IPS-20b (cell line): ENCODE measurements around the gene UBE2U.

ENCODE experiments used
- H3K27ac ChIP-seq: one replicate; pipeline ENCODE4 v1.5.1; 2013; ENCODE audit warnings: low read length
- H3K27me3 ChIP-seq: 2 replicates; pipeline ENCODE4 v1.6.1; 2013; ENCODE audit warnings: mild to moderate bottlenecking, low read length, inconsistent platforms; ENCODE audit not compliant: insufficient read depth
- H3K36me3 ChIP-seq: 2 replicates; pipeline ENCODE4 v1.6.1; 2013; ENCODE audit warnings: low read depth, mild to moderate bottlenecking, inconsistent platforms, low read length, moderate library complexity; ENCODE audit not compliant: insufficient read depth
- H3K4me1 ChIP-seq: 2 replicates; pipeline ENCODE4 v1.6.1; 2013; ENCODE audit warnings: mild to moderate bottlenecking, control low read depth, inconsistent platforms, low read length, moderate library complexity; ENCODE audit not compliant: insufficient read depth
- H3K4me3 ChIP-seq: 2 replicates; pipeline ENCODE4 v1.5.1; 2013; ENCODE audit warnings: mild to moderate bottlenecking, low read length, inconsistent platforms
- H3K9ac ChIP-seq: 2 replicates; pipeline ENCODE4 v1.6.1; 2013; ENCODE audit warnings: low read depth, mild to moderate bottlenecking, inconsistent platforms, low read length, moderate library complexity
- H3K9me3 ChIP-seq: 2 replicates; pipeline ENCODE4 v1.6.1; 2013; ENCODE audit warnings: mild to moderate bottlenecking, low read depth, low read length, inconsistent platforms; ENCODE audit not compliant: insufficient read depth

Gene UBE2U

DNA sequence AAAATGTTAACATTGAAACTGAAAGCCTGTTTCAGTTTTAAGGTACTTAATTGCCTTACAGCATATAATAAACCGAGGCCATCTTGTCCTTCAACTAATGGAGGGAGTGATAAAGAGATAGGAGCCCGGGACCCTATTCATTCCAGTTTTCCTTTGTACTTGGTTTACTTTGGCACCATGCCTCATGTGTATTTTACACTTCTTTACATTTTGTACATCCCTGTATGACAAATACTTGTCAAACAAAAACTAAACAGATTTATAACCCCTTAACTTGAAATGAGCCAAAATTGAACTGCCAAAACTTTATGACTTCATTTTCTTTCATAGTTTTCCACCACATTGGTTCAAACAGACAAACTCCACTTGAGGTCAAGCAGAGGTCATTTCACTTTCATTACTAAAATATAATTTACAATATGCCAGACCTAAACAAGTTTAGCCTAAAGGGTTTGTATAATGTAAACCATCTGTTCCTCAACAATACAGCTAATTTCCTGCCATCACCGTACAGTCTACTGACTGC is 30.9 kb upstream of the UBE2U start:
- Histone ChIP-seq H3K4me1 (0 out of 2 replicates have a peak, but pooled peaks cover 2% of the 10 kb centered on the region), H3K9ac (no peak overlapping the region), H3K9me3 (peaks cover 6% of the 10 kb centered on the region; the same call in 1 of the 2 replicates), H3K27ac (no peak overlapping the region), H3K36me3 (peaks cover 42% of the 10 kb centered on the region), H3K27me3 (no peaks in the 10 kb centered on the region), H3K4me3 (no peak overlapping the region)

GRCh38 chr1:64173336-64173940 is 30.0 kb upstream of the UBE2U start:
- peaks cover 42% of the 10 kb centered on the region for H3K36me3 ChIP-seq
- H3K9ac ChIP-seq = no peak overlapping the region
- no peak overlapping the region for H3K27ac ChIP-seq
- no peak overlapping the region for H3K4me3 ChIP-seq
- H3K9me3 ChIP-seq = peaks cover 6% of the 10 kb centered on the region; the same call in 1 of the 2 replicates
- H3K4me1 ChIP-seq = 0 out of 2 replicates have a peak, but pooled peaks cover 2% of the 10 kb centered on the region
- H3K27me3 ChIP-seq = no peaks in the 10 kb centered on the region

GRCh38 chr1:64175639-64176038 is 27.8 kb upstream of the UBE2U start:
- Histone ChIP-seq H3K4me1 (0 out of 2 replicates have a peak, but pooled peaks cover 2% of the 10 kb centered on the region), H3K36me3 (peaks cover 46% of the 10 kb centered on the region), H3K4me3 (no peak overlapping the region), H3K27ac (no peak overlapping the region), H3K27me3 (no peaks in the 10 kb centered on the region), H3K9ac (no peak overlapping the region), H3K9me3 (no peaks in the 10 kb centered on the region)

DNA sequence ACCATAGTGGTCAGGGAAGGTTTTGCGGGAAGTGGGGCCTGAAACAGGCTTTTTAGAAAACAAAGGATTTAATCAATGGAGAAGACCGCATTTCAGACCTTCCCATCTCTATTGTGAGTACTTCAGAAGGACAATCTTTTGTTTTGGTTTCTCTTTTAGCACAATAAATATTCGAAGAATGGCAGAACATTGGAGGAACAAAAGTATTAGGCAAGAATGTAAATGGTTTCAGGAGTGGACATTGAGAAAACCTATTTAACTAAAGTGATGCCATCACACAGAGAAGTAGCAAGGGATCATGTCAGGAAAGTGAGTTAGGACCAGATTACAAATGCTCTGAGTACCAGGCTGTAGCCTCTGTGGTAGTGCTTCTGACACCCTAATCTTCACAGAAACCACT is 26.8 kb upstream of the UBE2U start:
- Histone ChIP-seq H3K27me3 (no peaks in the 10 kb centered on the region), H3K36me3 (peaks cover 46% of the 10 kb centered on the region), H3K9ac (no peak overlapping the region), H3K27ac (no peak overlapping the region), H3K4me3 (no peak overlapping the region), H3K4me1 (no peaks in the 10 kb centered on the region), H3K9me3 (no peaks in the 10 kb centered on the region)

- Histone ChIP-seq H3K4me1 (no peaks in the 10 kb centered on the region), H3K36me3 (peaks cover 42% of the 10 kb centered on the region), H3K4me3 (no peak overlapping the region), H3K9me3 (no peaks in the 10 kb centered on the region), H3K27ac (no peak overlapping the region), H3K27me3 (no peaks in the 10 kb centered on the region), H3K9ac (no peak overlapping the region)
Observed at GRCh38 chr1:64179588-64179987, 23.8 kb upstream of the UBE2U start.

DNA sequence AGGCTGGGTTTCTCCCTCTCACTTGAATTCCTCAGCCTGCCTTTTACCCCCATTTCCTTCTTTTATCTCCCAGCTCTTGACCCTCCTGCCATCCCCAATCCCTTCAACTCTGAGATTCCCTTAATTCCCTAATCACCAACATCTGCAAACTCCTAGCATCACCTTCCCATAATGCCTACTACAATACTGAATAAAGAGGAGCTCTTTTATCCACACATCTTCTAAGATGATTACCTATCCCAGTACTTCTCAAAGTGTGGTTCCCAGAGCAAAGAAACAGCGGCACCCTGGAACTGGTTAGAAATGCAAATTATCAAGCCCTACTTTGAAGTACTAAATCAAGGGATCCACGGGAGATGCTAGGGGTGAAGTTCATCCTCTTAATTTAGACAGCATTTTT is 21.2 kb upstream of the UBE2U start:
- H3K9me3 ChIP-seq = no peaks in the 10 kb centered on the region

GRCh38 chr1:64183395-64184002 is 19.9 kb upstream of the UBE2U start:
- H3K9ac ChIP-seq = no peak overlapping the region
- H3K27me3 ChIP-seq = no peaks in the 10 kb centered on the region
- no peak overlapping the region for H3K4me3 ChIP-seq
- no peak overlapping the region for H3K27ac ChIP-seq
- H3K9me3 ChIP-seq = no peaks in the 10 kb centered on the region
- peaks cover 13% of the 10 kb centered on the region for H3K36me3 ChIP-seq
- H3K4me1 ChIP-seq = no peaks in the 10 kb centered on the region

More for the DNA sequence above, 21.2 kb upstream of the UBE2U start:
- peaks cover 26% of the 10 kb centered on the region for H3K36me3 ChIP-seq
- H3K4me1 ChIP-seq = no peaks in the 10 kb centered on the region
- no peak overlapping the region for H3K9ac ChIP-seq
- no peak overlapping the region for H3K4me3 ChIP-seq
- H3K27ac ChIP-seq = no peak overlapping the region
- H3K27me3 ChIP-seq = no peaks in the 10 kb centered on the region

GRCh38 chr1:64184003-64184440 is 19.4 kb upstream of the UBE2U start:
- Histone ChIP-seq H3K27ac (no peak overlapping the region), H3K27me3 (no peaks in the 10 kb centered on the region), H3K9ac (no peak overlapping the region), H3K4me1 (no peaks in the 10 kb centered on the region), H3K36me3 (peaks cover 8% of the 10 kb centered on the region; the same call in 1 of the 2 replicates), H3K9me3 (no peaks in the 10 kb centered on the region), H3K4me3 (no peak overlapping the region)

- Histone ChIP-seq H3K4me1 (no peaks in the 10 kb centered on the region), H3K27me3 (no peaks in the 10 kb centered on the region), H3K9me3 (no peaks in the 10 kb centered on the region), H3K27ac (no peak overlapping the region), H3K9ac (no peak overlapping the region), H3K4me3 (no peak overlapping the region), H3K36me3 (no peaks in the 10 kb centered on the region)
Observed at GRCh38 chr1:64186138-64186897, 17.1 kb upstream of the UBE2U start.

DNA sequence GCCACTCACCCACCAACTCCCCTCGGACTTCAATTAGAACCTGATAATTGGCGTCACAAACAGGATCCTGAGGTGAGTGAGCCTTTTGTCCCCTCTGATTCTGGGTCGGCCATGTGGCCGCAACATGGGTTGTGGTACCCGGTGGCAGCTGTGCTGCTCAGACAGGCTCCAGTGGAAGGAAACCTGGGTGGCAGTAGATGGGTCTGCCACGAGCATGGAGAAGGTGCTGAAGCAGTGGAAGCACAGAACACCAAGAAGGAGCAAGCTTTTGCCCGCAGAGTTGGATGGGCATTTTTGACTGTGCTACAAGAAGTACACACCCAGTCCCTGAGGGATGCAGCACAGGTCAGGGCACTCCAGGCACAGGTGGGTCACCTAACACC is 16.5 kb upstream of the UBE2U start:
- no peak overlapping the region for H3K4me3 ChIP-seq
- no peak overlapping the region for H3K9ac ChIP-seq
- H3K9me3 ChIP-seq = no peaks in the 10 kb centered on the region
- H3K27me3 ChIP-seq = no peaks in the 10 kb centered on the region
- H3K27ac ChIP-seq = no peak overlapping the region
- no peaks in the 10 kb centered on the region for H3K36me3 ChIP-seq
- H3K4me1 ChIP-seq = no peaks in the 10 kb centered on the region

GRCh38 chr1:64187646-64188045 is 15.8 kb upstream of the UBE2U start:
- H3K4me1 ChIP-seq = no peaks in the 10 kb centered on the region
- H3K4me3 ChIP-seq = no peak overlapping the region
- H3K27me3 ChIP-seq = no peaks in the 10 kb centered on the region

More at GRCh38 chr1:64187646-64188045, 15.8 kb upstream of the UBE2U start:
- Histone ChIP-seq H3K9me3 (peaks cover 4% of the 10 kb centered on the region; the same call in 1 of the 2 replicates), H3K36me3 (no peaks in the 10 kb centered on the region), H3K27ac (no peak overlapping the region), H3K9ac (no peak overlapping the region)
